Measurements from ENCODE around the gene INTS3.

The INTS3 gene

GRCh38 chr1:153800516-153800915, 72.7 kb downstream of the INTS3 start:
- H3K4me2 ChIP-seq, result no peak overlapping the region
- H3K79me2 ChIP-seq (ENCODE audit: insufficient read depth, low read depth), result no peaks in the 10 kb centered on the region
- no peaks in the 10 kb centered on the region; the same call in 1 of the 2 replicates for H3K27me3 ChIP-seq (ENCODE audit: insufficient read depth, low read depth)
- TF ChIP-seq, protein P1, sequence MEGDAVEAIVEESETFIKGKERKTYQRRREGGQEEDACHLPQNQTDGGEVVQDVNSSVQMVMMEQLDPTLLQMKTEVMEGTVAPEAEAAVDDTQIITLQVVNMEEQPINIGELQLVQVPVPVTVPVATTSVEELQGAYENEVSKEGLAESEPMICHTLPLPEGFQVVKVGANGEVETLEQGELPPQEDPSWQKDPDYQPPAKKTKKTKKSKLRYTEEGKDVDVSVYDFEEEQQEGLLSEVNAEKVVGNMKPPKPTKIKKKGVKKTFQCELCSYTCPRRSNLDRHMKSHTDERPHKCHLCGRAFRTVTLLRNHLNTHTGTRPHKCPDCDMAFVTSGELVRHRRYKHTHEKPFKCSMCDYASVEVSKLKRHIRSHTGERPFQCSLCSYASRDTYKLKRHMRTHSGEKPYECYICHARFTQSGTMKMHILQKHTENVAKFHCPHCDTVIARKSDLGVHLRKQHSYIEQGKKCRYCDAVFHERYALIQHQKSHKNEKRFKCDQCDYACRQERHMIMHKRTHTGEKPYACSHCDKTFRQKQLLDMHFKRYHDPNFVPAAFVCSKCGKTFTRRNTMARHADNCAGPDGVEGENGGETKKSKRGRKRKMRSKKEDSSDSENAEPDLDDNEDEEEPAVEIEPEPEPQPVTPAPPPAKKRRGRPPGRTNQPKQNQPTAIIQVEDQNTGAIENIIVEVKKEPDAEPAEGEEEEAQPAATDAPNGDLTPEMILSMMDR (conservative IDR thresholded peaks at IDR 0.05; ENCODE audit: low read depth, low read length), result no peak
- H3K36me3 ChIP-seq (ENCODE audit: insufficient read depth), result no peaks in the 10 kb centered on the region
- H2AFZ ChIP-seq (ENCODE audit: low read depth), result no peak overlapping the region
- no peak overlapping the region for H3K9ac ChIP-seq
- 0 out of 2 replicates have a peak, but pooled peaks cover 7% of the 10 kb centered on the region for H4K20me1 ChIP-seq (ENCODE audit: insufficient read depth)
- no peak overlapping the region for H3K4me3 ChIP-seq (IDR thresholded peaks at IDR 0.05; ENCODE audit: insufficient read depth, low read depth, low read length)
- peaks cover 42% of the 10 kb centered on the region for H3K4me1 ChIP-seq (ENCODE audit: low read depth, poor library complexity, severe bottlenecking)
- no peak overlapping the region for H3K27ac ChIP-seq

DNA sequence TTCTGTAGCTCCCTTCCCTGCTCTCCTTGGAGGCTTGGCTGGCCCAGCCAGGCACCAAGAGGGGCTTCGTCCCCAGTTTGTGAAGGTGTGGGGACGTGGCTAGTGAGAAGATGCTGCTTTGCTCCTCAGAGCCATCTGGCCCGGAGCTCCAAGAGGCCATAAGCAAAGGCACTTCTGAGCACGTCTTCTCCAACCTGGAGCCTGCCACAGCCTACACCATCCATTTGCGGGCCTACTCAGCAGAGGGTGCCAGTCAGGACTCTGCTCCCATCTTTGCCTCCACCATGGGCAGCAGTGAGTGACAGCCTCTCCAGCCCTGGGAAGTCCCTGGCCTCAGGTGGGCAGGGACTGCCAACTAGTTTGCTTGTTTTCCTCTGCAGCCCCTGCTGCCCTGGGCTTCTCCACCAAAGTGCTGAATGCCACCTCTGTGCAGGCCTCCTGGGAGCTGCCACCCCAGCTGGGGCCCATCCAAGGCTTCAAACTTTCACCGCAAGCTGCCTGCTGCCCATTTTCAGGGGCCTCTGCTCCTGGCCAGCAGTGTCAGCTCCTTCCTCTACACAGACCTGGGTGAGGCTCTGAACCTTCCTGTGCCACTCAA, 73.3 kb downstream of the INTS3 start:
- no peaks in the 10 kb centered on the region; the same call in 1 of the 2 replicates for H3K27me3 ChIP-seq (ENCODE audit: insufficient read depth, low read depth)
- H4K20me1 ChIP-seq (ENCODE audit: insufficient read depth), result peaks cover 12% of the 10 kb centered on the region
- H3K4me3 ChIP-seq (IDR thresholded peaks at IDR 0.05; ENCODE audit: insufficient read depth, low read depth, low read length), result no peak overlapping the region
- H3K4me1 ChIP-seq (ENCODE audit: low read depth, poor library complexity, severe bottlenecking), result peaks cover 48% of the 10 kb centered on the region
- no peak overlapping the region for H3K9ac ChIP-seq
- no peak overlapping the region for H3K4me2 ChIP-seq
- no peaks in the 10 kb centered on the region for H3K36me3 ChIP-seq (ENCODE audit: insufficient read depth)
- no peak overlapping the region for H2AFZ ChIP-seq (ENCODE audit: low read depth)
- TF ChIP-seq, protein P1 (conservative IDR thresholded peaks at IDR 0.05; ENCODE audit: low read depth, low read length), result no peak
- no peaks in the 10 kb centered on the region for H3K79me2 ChIP-seq (ENCODE audit: insufficient read depth, low read depth)
- no peak overlapping the region for H3K27ac ChIP-seq

- Histone ChIP-seq H4K20me1 (ENCODE audit: insufficient read depth) (peaks cover 20% of the 10 kb centered on the region), H3K4me1 (ENCODE audit: low read depth, poor library complexity, severe bottlenecking) (peaks cover 52% of the 10 kb centered on the region), H3K36me3 (ENCODE audit: insufficient read depth) (no peaks in the 10 kb centered on the region), H2AFZ (ENCODE audit: low read depth) (no peak overlapping the region), H3K79me2 (ENCODE audit: insufficient read depth, low read depth) (no peaks in the 10 kb centered on the region), H3K4me3 (IDR thresholded peaks at IDR 0.05; ENCODE audit: insufficient read depth, low read depth, low read length) (no peak overlapping the region), H3K27ac (no peak overlapping the region), H3K27me3 (ENCODE audit: insufficient read depth, low read depth) (no peaks in the 10 kb centered on the region; the same call in 1 of the 2 replicates), H3K4me2 (no peak overlapping the region), H3K9ac (no peak overlapping the region)
- TF ChIP-seq, protein P1 (conservative IDR thresholded peaks at IDR 0.05; ENCODE audit: low read depth, low read length), result no peak
These were observed 74.2 kb downstream of the INTS3 start for GRCh38 chr1:153801786-153802697.

DNA sequence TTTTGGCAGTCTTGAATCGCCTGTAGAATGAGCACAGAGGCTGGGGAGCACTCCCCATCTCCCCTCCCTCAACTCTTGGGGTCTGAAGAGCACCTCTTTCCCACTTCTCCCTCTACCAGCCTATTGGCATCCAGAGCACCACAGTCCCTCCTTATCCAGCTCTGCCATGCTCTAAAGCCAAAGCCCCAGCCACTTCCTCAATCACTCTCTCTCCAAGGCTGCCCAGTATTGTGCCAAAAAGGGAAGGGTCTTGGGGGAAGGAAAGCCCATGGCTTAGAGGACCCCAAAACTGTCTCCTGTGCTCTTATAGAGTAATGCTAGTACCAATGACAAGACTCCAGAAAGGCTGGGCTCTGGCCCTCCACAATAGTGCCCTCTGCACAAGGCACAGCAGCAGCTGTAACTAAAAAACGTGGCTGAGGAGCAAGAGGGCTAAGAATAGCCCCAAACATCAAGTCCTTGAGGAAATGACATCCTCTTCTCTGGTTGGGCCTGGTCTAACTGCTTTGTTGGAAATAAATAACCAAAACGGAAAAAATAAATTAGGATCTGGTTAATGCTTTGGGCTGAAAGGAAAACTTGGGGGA, 75.7 kb downstream of the INTS3 start:
- Histone ChIP-seq H3K9ac (no peak overlapping the region), H3K36me3 (ENCODE audit: insufficient read depth) (no peaks in the 10 kb centered on the region), H2AFZ (ENCODE audit: low read depth) (no peak overlapping the region), H3K4me3 (IDR thresholded peaks at IDR 0.05; ENCODE audit: insufficient read depth, low read depth, low read length) (no peak overlapping the region), H3K27ac (no peak overlapping the region), H4K20me1 (ENCODE audit: insufficient read depth) (peaks cover 22% of the 10 kb centered on the region), H3K4me1 (ENCODE audit: low read depth, poor library complexity, severe bottlenecking) (peaks cover 52% of the 10 kb centered on the region), H3K79me2 (ENCODE audit: insufficient read depth, low read depth) (no peaks in the 10 kb centered on the region), H3K27me3 (ENCODE audit: insufficient read depth, low read depth) (peaks cover 8% of the 10 kb centered on the region; the same call in 1 of the 2 replicates), H3K4me2 (no peak overlapping the region)
- TF ChIP-seq, protein P1 (conservative IDR thresholded peaks at IDR 0.05; ENCODE audit: low read depth, low read length), result no peak
